Measurements from ENCODE around the gene CD163L1.

The CD163L1 gene

DNA sequence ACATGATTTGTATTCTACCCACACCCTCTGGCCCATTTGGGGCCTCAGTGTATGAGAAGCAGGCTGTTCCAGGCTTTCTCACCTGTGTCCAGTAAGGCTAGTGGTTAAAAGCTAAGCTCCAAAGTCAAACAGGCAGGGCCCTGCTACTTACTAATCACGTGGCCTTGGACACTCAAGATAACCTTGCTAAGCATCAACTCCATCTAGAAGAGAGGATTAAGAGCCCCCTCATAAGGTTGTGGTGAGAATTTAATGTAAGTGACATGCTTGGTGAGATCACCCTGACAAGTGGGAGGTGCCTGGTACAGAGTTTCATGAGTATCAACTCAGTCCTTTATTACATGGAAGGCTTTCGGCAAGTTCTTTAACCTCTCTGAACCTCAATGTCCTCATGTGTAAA, 122.3 kb downstream of the CD163L1 start:
- peaks cover 7% of the 10 kb centered on the region for H3K27me3 ChIP-seq (ENCODE audit: insufficient read depth, low read depth, severe bottlenecking)
- no peak overlapping the region for H3K27ac ChIP-seq
- no peak overlapping the region for H3K4me3 ChIP-seq (ENCODE audit: low read depth, low read length)
- peaks cover 2% of the 10 kb centered on the region for H3K9me3 ChIP-seq (ENCODE audit: severe bottlenecking)
- no peak for DNase-seq
- H3K36me3 ChIP-seq = no peaks in the 10 kb centered on the region
- TF ChIP-seq, protein P1, sequence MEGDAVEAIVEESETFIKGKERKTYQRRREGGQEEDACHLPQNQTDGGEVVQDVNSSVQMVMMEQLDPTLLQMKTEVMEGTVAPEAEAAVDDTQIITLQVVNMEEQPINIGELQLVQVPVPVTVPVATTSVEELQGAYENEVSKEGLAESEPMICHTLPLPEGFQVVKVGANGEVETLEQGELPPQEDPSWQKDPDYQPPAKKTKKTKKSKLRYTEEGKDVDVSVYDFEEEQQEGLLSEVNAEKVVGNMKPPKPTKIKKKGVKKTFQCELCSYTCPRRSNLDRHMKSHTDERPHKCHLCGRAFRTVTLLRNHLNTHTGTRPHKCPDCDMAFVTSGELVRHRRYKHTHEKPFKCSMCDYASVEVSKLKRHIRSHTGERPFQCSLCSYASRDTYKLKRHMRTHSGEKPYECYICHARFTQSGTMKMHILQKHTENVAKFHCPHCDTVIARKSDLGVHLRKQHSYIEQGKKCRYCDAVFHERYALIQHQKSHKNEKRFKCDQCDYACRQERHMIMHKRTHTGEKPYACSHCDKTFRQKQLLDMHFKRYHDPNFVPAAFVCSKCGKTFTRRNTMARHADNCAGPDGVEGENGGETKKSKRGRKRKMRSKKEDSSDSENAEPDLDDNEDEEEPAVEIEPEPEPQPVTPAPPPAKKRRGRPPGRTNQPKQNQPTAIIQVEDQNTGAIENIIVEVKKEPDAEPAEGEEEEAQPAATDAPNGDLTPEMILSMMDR (IDR thresholded peaks at IDR 0.05; ENCODE audit: low read depth, low read length) = no peak

DNA sequence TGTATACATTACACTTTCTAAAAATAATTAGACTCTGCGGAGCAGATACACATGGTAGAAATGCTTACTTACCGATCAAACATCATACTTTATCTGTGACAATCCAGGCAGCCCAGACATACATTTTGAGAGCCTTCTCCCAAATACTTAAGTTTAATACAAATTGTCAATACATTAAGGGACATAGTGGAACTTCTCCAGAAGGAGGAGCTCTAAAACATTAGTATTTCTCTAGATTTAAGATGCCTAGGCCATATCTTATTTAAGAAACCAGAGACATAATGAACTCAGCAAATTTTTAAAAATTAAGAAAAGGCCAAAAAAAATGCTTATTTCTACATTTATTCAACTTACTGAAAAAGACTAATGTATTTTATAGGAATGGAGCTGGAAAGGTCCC, 124.0 kb downstream of the CD163L1 start:
- H3K36me3 ChIP-seq = no peaks in the 10 kb centered on the region
- TF ChIP-seq, protein P1 (IDR thresholded peaks at IDR 0.05; ENCODE audit: low read depth, low read length) = no peak
- no peaks in the 10 kb centered on the region for H3K9me3 ChIP-seq (ENCODE audit: severe bottlenecking)
- H3K27ac ChIP-seq = no peak overlapping the region
- DNase-seq = no peak
- H3K4me3 ChIP-seq (ENCODE audit: low read depth, low read length) = no peak overlapping the region
- H3K27me3 ChIP-seq (ENCODE audit: insufficient read depth, low read depth, severe bottlenecking) = peaks cover 10% of the 10 kb centered on the region

DNA sequence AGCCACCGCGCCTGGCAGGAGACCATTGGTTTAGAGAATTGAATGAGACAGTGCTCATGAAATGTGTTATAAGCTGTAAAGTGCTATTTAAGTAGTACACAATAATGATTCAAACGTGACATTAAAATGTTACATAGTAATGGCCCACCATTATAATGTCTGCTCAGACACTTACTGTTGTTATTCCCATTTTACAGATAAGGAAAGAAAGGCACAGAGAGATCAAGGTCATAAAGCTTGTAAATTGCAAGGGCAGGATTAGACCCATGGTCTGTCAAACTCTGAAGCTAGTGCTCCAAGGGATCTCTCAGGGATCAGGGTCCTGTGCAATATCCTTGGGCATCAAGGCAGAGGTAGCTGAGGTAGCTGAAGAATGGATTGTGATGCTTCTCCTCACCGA, 133.9 kb downstream of the CD163L1 start:
- H3K9me3 ChIP-seq (ENCODE audit: severe bottlenecking) = no peaks in the 10 kb centered on the region
- no peak for DNase-seq
- no peak overlapping the region for H3K27ac ChIP-seq
- H3K4me3 ChIP-seq (ENCODE audit: low read depth, low read length) = no peak overlapping the region
- TF ChIP-seq, protein P1 (IDR thresholded peaks at IDR 0.05; ENCODE audit: low read depth, low read length) = no peak
- peaks cover 3% of the 10 kb centered on the region for H3K27me3 ChIP-seq (ENCODE audit: insufficient read depth, low read depth, severe bottlenecking)
- no peaks in the 10 kb centered on the region for H3K36me3 ChIP-seq
